Smooth muscle cell (in vitro differentiated cells): ENCODE data around the gene RAMACL. TPM values are rescaled to one million over a fixed set of nuclear protein-coding genes. Genes with fewer than 3 reads are reported as not detected.

Experiments used
- DNase-seq: peaks from one replicate; lab custom pipeline; 2025; ENCODE audit not compliant: unreplicated experiment; lab: John Stamatoyannopoulos, UW
- H2AFZ ChIP-seq: fragments of 200-600 bp; sonication (generic); 2 replicates; pipeline ENCODE4 v1.6.0; 2016; ENCODE audit warnings: antibody characterized with exemption, low read depth, mild to moderate bottlenecking
- H3F3A ChIP-seq: fragments of 200-600 bp; sonication (generic); 2 replicates; pipeline ENCODE4 v1.6.0; 2017; ENCODE audit warnings: antibody characterized with exemption, low read depth
- H3K27ac ChIP-seq: fragments of 200-600 bp; sonication (generic); 2 replicates; pipeline ENCODE4 v1.5.1; 2016; ENCODE audit warnings: low read depth, mild to moderate bottlenecking
- H3K27me3 ChIP-seq: fragments of 200-600 bp; sonication (generic); 2 replicates; pipeline ENCODE4 v1.6.1; 2016; ENCODE audit warnings: low read depth, mild to moderate bottlenecking
- H3K36me3 ChIP-seq: fragments of 200-600 bp; sonication (generic); 2 replicates; pipeline ENCODE4 v1.5.1; 2016; ENCODE audit warnings: low read depth
- H3K4me1 ChIP-seq: fragments of 200-600 bp; sonication (generic); 2 replicates; pipeline ENCODE4 v1.5.1; 2016; ENCODE audit warnings: low read depth
- H3K4me2 ChIP-seq: fragments of 200-600 bp; sonication (generic); 2 replicates; pipeline ENCODE4 v1.6.0; 2016; ENCODE audit warnings: mild to moderate bottlenecking
- H3K4me3 ChIP-seq: fragments of 200-600 bp; sonication (generic); 2 replicates; pipeline ENCODE4 v1.5.1; 2016; ENCODE audit warnings: mild to moderate bottlenecking
- H3K79me2 ChIP-seq: fragments of 200-600 bp; sonication (generic); 2 replicates; pipeline ENCODE4 v1.6.0; 2016; ENCODE audit warnings: low read depth, mild to moderate bottlenecking
- H3K9ac ChIP-seq: fragments of 200-600 bp; sonication (generic); 2 replicates; pipeline ENCODE4 v1.6.0; 2016; ENCODE audit warnings: low read depth
- H3K9me3 ChIP-seq: fragments of 200-600 bp; sonication (generic); replicated peaks from 2 replicates; pipeline ENCODE4 v1.5.1; 2016; ENCODE audit warnings: low read depth
- H4K20me1 ChIP-seq: fragments of 200-600 bp; sonication (generic); 2 replicates; pipeline ENCODE4 v1.6.0; 2016; ENCODE audit warnings: low read depth
- CTCF ChIP-seq: fragments of 200-600 bp; sonication (generic); IDR thresholded peaks from 2 replicates; pipeline ENCODE4 v1.5.1; 2017; ENCODE audit warnings: borderline replicate concordance, mild to moderate bottlenecking, antibody characterized with exemption; ENCODE audit not compliant: insufficient read depth, poor library complexity, severe bottlenecking
- WGBS: methylation state at CpG from one replicate; pipeline ENCODE4 v1.1.7; 2016; ENCODE audit warnings: low lambda C conversion rate; 5-methylcytosine and 5-hydroxymethylcytosine counted together
- polyA plus RNA-seq: library from polyadenylated mRNA; unstranded; fragments of >200 nt; fragmentation: Nextera tagmentation; extraction: Ambion mirVana; gene quantifications from 2 replicates; pipeline ENCODE4 v1.2.1, GENCODE V29; 2016
- total RNA-seq: library from RNA; depleted of rRNA; stranded (reverse); fragments of >200 nt; gene quantifications from 2 replicates; pipeline ENCODE4 v1.2.3, GENCODE V29; 2014

RAMACL gene
- total and polyA plus RNA-seq, 2 experiments from 2014 or later, result 0.13 to 0.14 TPM

- H3K4me1 ChIP-seq, result no peaks in the 10 kb centered on the region
- no peaks in the 10 kb centered on the region for H3K9me3 ChIP-seq
- H2AFZ ChIP-seq, result no peak overlapping the region
- no peak overlapping the region for H3K4me2 ChIP-seq
- no peaks in the 10 kb centered on the region for H3K27me3 ChIP-seq
- 95% methylated on average over 1 of the region's 1 CpG for WGBS
- H3K27ac ChIP-seq, result no peak overlapping the region
- no peak for DNase-seq
- H3K36me3 ChIP-seq, result no peaks in the 10 kb centered on the region
- peaks cover 5% of the 10 kb centered on the region for H4K20me1 ChIP-seq
- no peak for TF ChIP-seq CTCF
- no peaks in the 10 kb centered on the region for H3K79me2 ChIP-seq
- no peak overlapping the region for H3K9ac ChIP-seq
- no peaks in the 10 kb centered on the region for H3F3A ChIP-seq
- H3K4me3 ChIP-seq, result no peak overlapping the region
Observed at GRCh38 chr6:166559662-166560061, 26.8 kb downstream of the RAMACL start.

GRCh38 chr6:166559211-166559610, 27.3 kb downstream of the RAMACL start:
- Histone ChIP-seq H3K79me2 (no peaks in the 10 kb centered on the region), H3K27ac (no peak overlapping the region), H3F3A (no peaks in the 10 kb centered on the region), H3K4me3 (no peak overlapping the region), H3K9ac (no peak overlapping the region), H4K20me1 (peaks cover 2% of the 10 kb centered on the region), H3K27me3 (no peaks in the 10 kb centered on the region), H3K9me3 (no peaks in the 10 kb centered on the region), H3K4me1 (no peaks in the 10 kb centered on the region), H2AFZ (no peak overlapping the region), H3K36me3 (no peaks in the 10 kb centered on the region), H3K4me2 (no peak overlapping the region)
- WGBS, result 88% methylated on average over 5 of the region's 5 CpGs
- no peak for DNase-seq
- TF ChIP-seq CTCF, result no peak

GRCh38 chr6:166558156-166559005, 28.1 kb downstream of the RAMACL start:
- Histone ChIP-seq H3K4me3 (no peak overlapping the region), H3K4me1 (peaks cover 6% of the 10 kb centered on the region), H3F3A (no peaks in the 10 kb centered on the region), H3K36me3 (no peaks in the 10 kb centered on the region), H2AFZ (no peak overlapping the region), H3K9me3 (no peaks in the 10 kb centered on the region), H3K27me3 (no peaks in the 10 kb centered on the region), H4K20me1 (peaks cover 6% of the 10 kb centered on the region), H3K4me2 (no peak overlapping the region), H3K27ac (no peak overlapping the region), H3K9ac (no peak overlapping the region), H3K79me2 (no peaks in the 10 kb centered on the region)
- no peak for TF ChIP-seq CTCF
- WGBS, result 82% methylated on average over 12 of the region's 12 CpGs
- DNase-seq, result no peak
